ENCODE results near the gene PERCC1. TPM values are rescaled to one million over a fixed set of nuclear protein-coding genes. Genes with fewer than 3 reads are reported as not detected.

Gene PERCC1
- total and polyA plus RNA-seq, 9 of the 15 experiments (the other 6 are each of a cell fraction or from before 2014, with no cell fraction given): not detected

- Histone ChIP-seq H3K9me1 (ENCODE audit: control insufficient read depth, insufficient read depth, low read length) (no peaks in the 10 kb centered on the region), H3K4me3 (no peak overlapping the region), H3K9ac (ENCODE audit: insufficient read depth in 1 of 2, low read depth in 2 of 2, low read length in 2 of 2) (no peak overlapping the region), H3K27me3 (ENCODE audit: control insufficient read depth in 2 of 2, insufficient read depth in 2 of 2, low read length in 2 of 2) (no peaks in the 10 kb centered on the region), H2AFZ (ENCODE audit: low read depth, low read length) (no peak overlapping the region), H3K4me1 (replicated peaks in 1 of 2; ENCODE audit: control insufficient read depth in 2 of 2, insufficient read depth in 2 of 2, low read length in 2 of 2) (peaks cover 12 to 36% of the 10 kb centered on the region in 2 experiments; a peak in 4 of 5 replicates), H3K79me2 (ENCODE audit: control insufficient read depth, insufficient read depth, low read length) (peaks cover 16% of the 10 kb centered on the region), H4K20me1 (replicated peaks; ENCODE audit: control insufficient read depth, insufficient read depth, low read length) (peaks cover 2% of the 10 kb centered on the region; the same call in 1 of the 2 replicates), H3K4me2 (ENCODE audit: insufficient read depth, low read length) (no peak overlapping the region), H3K27ac (ENCODE audit: extremely low read depth, low read depth, low read length) (no peak overlapping the region), H3K36me3 (ENCODE audit: control insufficient read depth, insufficient read depth, low read length) (peaks cover 8% of the 10 kb centered on the region; the same call in 1 of the 3 replicates), H3K9me3 (replicated peaks; ENCODE audit: control insufficient read depth, insufficient read depth, low read depth, low read length) (no peaks in the 10 kb centered on the region)
- in situ Hi-C loops (cut with MboI): no loop called here
- FAIRE-seq: no peak
- no CpG with 5 or more reads among the region's 2 CpGs for WGBS (ENCODE audit: insufficient coverage, low coverage, missing lambda C conversion rate)
- ChIA-PET CTCF (ENCODE audit: low intra/inter-chr PET ratio) (no interaction called here), POLR2A (interaction anchor here (0.5 to 0.8 kb wide), 3 partner anchors 23 to 34 kb away, joined by 3 to 4 read pairs (median 4); no protein-coding TSS in a partner anchor)
- BruUV-seq (replicated peaks): no TSS peak
- intact Hi-C loops (cut with micrococcal nuclease): loop anchor here (1.0 kb wide), 1 partner anchor 50 kb away; no protein-coding TSS in a partner anchor
- TF ChIP-seq ZNF121 (CRISPR knock-in tag; conservative IDR thresholded peaks at IDR 0.05): peak; percentile 85
- TF ChIP-seq ZNF41 (CRISPR knock-in tag; conservative IDR thresholded peaks at IDR 0.05): no peak
- no peak for ATAC-seq
- DNase-seq (ENCODE audit: extremely low read depth in 1 of 4, low spot score in 3 of 4): no peak
These were observed 18.0 kb upstream of the PERCC1 start for GRCh38 chr16:1412847-1413246.

- ATAC-seq (peak; percentile 80), FAIRE-seq (no peak), DNase-seq (ENCODE audit: extremely low read depth in 1 of 4, low spot score in 3 of 4) (peak; percentile 75 to 80 (median 78))
- in situ Hi-C loops (cut with MboI): no loop called here
- Histone ChIP-seq H4K20me1 (replicated peaks; ENCODE audit: control insufficient read depth, insufficient read depth, low read length) (no peaks in the 10 kb centered on the region), H3K9ac (ENCODE audit: insufficient read depth in 1 of 2, low read depth in 2 of 2, low read length in 2 of 2) (peak overlapping the region; percentile 87 to 92; a peak in 3 of 4 replicates), H3K4me3 (peak overlapping the region; percentile 84), H3K9me1 (ENCODE audit: control insufficient read depth, insufficient read depth, low read length) (no peaks in the 10 kb centered on the region), H2AFZ (ENCODE audit: low read depth, low read length) (peak overlapping the region; percentile 86), H3K9me3 (replicated peaks; ENCODE audit: control insufficient read depth, insufficient read depth, low read depth, low read length) (no peaks in the 10 kb centered on the region), H3K4me1 (replicated peaks in 1 of 2; ENCODE audit: control insufficient read depth in 2 of 2, insufficient read depth in 2 of 2, low read length in 2 of 2) (peaks cover 14 to 35% of the 10 kb centered on the region in 2 experiments; a peak in 4 of 5 replicates), H3K27ac (ENCODE audit: extremely low read depth, low read depth, low read length) (peak overlapping the region; percentile 90), H3K36me3 (ENCODE audit: control insufficient read depth, insufficient read depth, low read length) (peaks cover 14% of the 10 kb centered on the region; the same call in 1 of the 3 replicates), H3K79me2 (ENCODE audit: control insufficient read depth, insufficient read depth, low read length) (peaks cover 25% of the 10 kb centered on the region), H3K27me3 (ENCODE audit: control insufficient read depth in 2 of 2, insufficient read depth in 2 of 2, low read length in 2 of 2) (no peaks in the 10 kb centered on the region), H3K4me2 (ENCODE audit: insufficient read depth, low read length) (peak overlapping the region; percentile 84)
- intact Hi-C loops (cut with micrococcal nuclease): loop anchor here (1.0 kb wide), 1 partner anchor 51 kb away; no protein-coding TSS in a partner anchor
- no TSS peak for BruUV-seq (replicated peaks)
- 7% methylated on average over 59 of the region's 85 CpGs for WGBS (ENCODE audit: insufficient coverage, low coverage, missing lambda C conversion rate)
- CTCF ChIA-PET (ENCODE audit: low intra/inter-chr PET ratio): interaction anchor here (0.5 kb wide), 1 partner anchor 291 kb away, joined by 3 read pairs; no protein-coding TSS in a partner anchor
- POLR2A ChIA-PET: no interaction called here
- TF ChIP-seq YY1 (IDR thresholded peaks at IDR 0.05; ENCODE audit: borderline replicate concordance in 1 of 3, control insufficient read depth in 1 of 3, extremely low read depth in 1 of 3, insufficient read depth in 3 of 3, insufficient read length in 1 of 3, insufficient replicate concordance in 2 of 3, low read depth in 1 of 3, low read length in 2 of 3) (peak in 1 of 3 experiments; percentile 50), ZBTB17 (CRISPR knock-in tag; IDR thresholded peaks at IDR 0.05) (no peak), ZNF146 (CRISPR knock-in tag; IDR thresholded peaks at IDR 0.05; ENCODE audit: unreplicated experiment) (no peak), TRIM24 (IDR thresholded peaks at IDR 0.05) (peak in 1 of 2 experiments; percentile 96; a peak in 2 of 4 replicates), SMAD4 (CRISPR knock-in tag; conservative IDR thresholded peaks at IDR 0.05) (peak; percentile 57), RAD21 (CRISPR knock-in tag; conservative IDR thresholded peaks at IDR 0.05 in 1 of 2, IDR thresholded peaks at IDR 0.05 in 1 of 2) (peak; percentile 50 to 63), KDM2B (CRISPR knock-in tag; IDR thresholded peaks at IDR 0.05) (0 out of 2 replicates have a peak, but pooled peaks have one; percentile 33), MNT (conservative IDR thresholded peaks at IDR 0.05) (peak; percentile 55 to 78; a peak in 3 of 4 replicates)
These were observed 17.0 kb upstream of the PERCC1 start for GRCh38 chr16:1413684-1414531.

Data from K562 (cell line).